ENCODE data around the gene ACACA. TPM values are rescaled to one million over a fixed set of nuclear protein-coding genes. Genes with fewer than 3 reads are reported as not detected.

The ACACA gene
- total and polyA plus RNA-seq, 2 donors (not counting 1 experiment from before 2014, with no cell fraction given), result 45.2 to 123 TPM

GRCh38 chr17:37069087-37069486 is 337.5 kb downstream of the ACACA start:
- no peaks in the 10 kb centered on the region for H3K36me3 ChIP-seq (ENCODE audit: control insufficient read depth, insufficient read depth, low read length)
- H2AFZ ChIP-seq (ENCODE audit: low read length), result no peak overlapping the region
- no peak overlapping the region for H3K4me3 ChIP-seq (replicated peaks in 1 of 4; ENCODE audit: control extremely low read depth in 1 of 4, insufficient read depth in 1 of 4, low read depth in 3 of 4, low read length in 4 of 4)
- H3K4me2 ChIP-seq (ENCODE audit: extremely low read depth, insufficient read depth, low read length), result no peak overlapping the region
- H3K27ac ChIP-seq (ENCODE audit: insufficient read depth, low read length), result no peak overlapping the region
- no peaks in the 10 kb centered on the region for H4K20me1 ChIP-seq (ENCODE audit: control insufficient read depth, extremely low read depth, insufficient read depth, low read length)
- TF ChIP-seq CTCF (conservative IDR thresholded peaks at IDR 0.05 in 1 of 2, IDR thresholded peaks at IDR 0.05 in 1 of 2; ENCODE audit: low read depth in 1 of 2, low read length in 2 of 2) (no peak), EZH2 (IDR thresholded peaks at IDR 0.05; ENCODE audit: low read length, missing control alignments) (no peak)
- H3K9me3 ChIP-seq (ENCODE audit: control insufficient read depth, insufficient read depth, low read depth, low read length), result no peaks in the 10 kb centered on the region
- H3K9ac ChIP-seq (ENCODE audit: insufficient read depth, low read length), result no peak overlapping the region
- peaks cover 11% of the 10 kb centered on the region for H3K27me3 ChIP-seq (ENCODE audit: control insufficient read depth, insufficient read depth, low read length)
- no peak for DNase-seq (ENCODE audit: low read depth in 2 of 2)
- H3K79me2 ChIP-seq (ENCODE audit: control insufficient read depth, insufficient read depth, low read length), result no peaks in the 10 kb centered on the region
- H3K4me1 ChIP-seq (ENCODE audit: control insufficient read depth, extremely low read depth, insufficient read depth, low read length), result peaks cover 6% of the 10 kb centered on the region

GRCh38 chr17:37068266-37068665 is 338.4 kb downstream of the ACACA start:
- peak overlapping the region in 1 of 4 experiments; percentile 28 for H3K4me3 ChIP-seq (replicated peaks in 1 of 4; ENCODE audit: control extremely low read depth in 1 of 4, insufficient read depth in 1 of 4, low read depth in 3 of 4, low read length in 4 of 4)
- no peak overlapping the region for H3K27ac ChIP-seq (ENCODE audit: insufficient read depth, low read length)
- H3K36me3 ChIP-seq (ENCODE audit: control insufficient read depth, insufficient read depth, low read length), result no peaks in the 10 kb centered on the region
- no peaks in the 10 kb centered on the region for H4K20me1 ChIP-seq (ENCODE audit: control insufficient read depth, extremely low read depth, insufficient read depth, low read length)
- H3K9ac ChIP-seq (ENCODE audit: insufficient read depth, low read length), result no peak overlapping the region
- peaks cover 6% of the 10 kb centered on the region for H3K4me1 ChIP-seq (ENCODE audit: control insufficient read depth, extremely low read depth, insufficient read depth, low read length)
- DNase-seq (ENCODE audit: low read depth in 2 of 2), result peak in 1 of 2 donors; percentile 67
- no peaks in the 10 kb centered on the region for H3K79me2 ChIP-seq (ENCODE audit: control insufficient read depth, insufficient read depth, low read length)
- peak overlapping the region; percentile 41 for H3K4me2 ChIP-seq (ENCODE audit: extremely low read depth, insufficient read depth, low read length)
- H3K9me3 ChIP-seq (ENCODE audit: control insufficient read depth, insufficient read depth, low read depth, low read length), result no peaks in the 10 kb centered on the region
- H2AFZ ChIP-seq (ENCODE audit: low read length), result no peak overlapping the region
- TF ChIP-seq CTCF (conservative IDR thresholded peaks at IDR 0.05 in 1 of 2, IDR thresholded peaks at IDR 0.05 in 1 of 2; ENCODE audit: low read depth in 1 of 2, low read length in 2 of 2), result no peak
- no peak for TF ChIP-seq EZH2 (IDR thresholded peaks at IDR 0.05; ENCODE audit: low read length, missing control alignments)
- peaks cover 11% of the 10 kb centered on the region for H3K27me3 ChIP-seq (ENCODE audit: control insufficient read depth, insufficient read depth, low read length)

GRCh38 chr17:37067555-37068111 is 339.0 kb downstream of the ACACA start:
- peaks cover 6% of the 10 kb centered on the region for H3K4me1 ChIP-seq (ENCODE audit: control insufficient read depth, extremely low read depth, insufficient read depth, low read length)
- H3K27me3 ChIP-seq (ENCODE audit: control insufficient read depth, insufficient read depth, low read length), result peaks cover 11% of the 10 kb centered on the region
- H3K9me3 ChIP-seq (ENCODE audit: control insufficient read depth, insufficient read depth, low read depth, low read length), result no peaks in the 10 kb centered on the region
- no peak overlapping the region for H3K9ac ChIP-seq (ENCODE audit: insufficient read depth, low read length)
- H3K4me3 ChIP-seq (replicated peaks in 1 of 4; ENCODE audit: control extremely low read depth in 1 of 4, insufficient read depth in 1 of 4, low read depth in 3 of 4, low read length in 4 of 4), result no peak overlapping the region
- H3K36me3 ChIP-seq (ENCODE audit: control insufficient read depth, insufficient read depth, low read length), result no peaks in the 10 kb centered on the region
- H3K79me2 ChIP-seq (ENCODE audit: control insufficient read depth, insufficient read depth, low read length), result no peaks in the 10 kb centered on the region
- no peak overlapping the region for H3K27ac ChIP-seq (ENCODE audit: insufficient read depth, low read length)
- no peak overlapping the region for H2AFZ ChIP-seq (ENCODE audit: low read length)
- H3K4me2 ChIP-seq (ENCODE audit: extremely low read depth, insufficient read depth, low read length), result peak overlapping the region; percentile 41
- DNase-seq (ENCODE audit: low read depth in 2 of 2), result peak; percentile 71 to 72
- H4K20me1 ChIP-seq (ENCODE audit: control insufficient read depth, extremely low read depth, insufficient read depth, low read length), result no peaks in the 10 kb centered on the region
- TF ChIP-seq CTCF (conservative IDR thresholded peaks at IDR 0.05 in 1 of 2, IDR thresholded peaks at IDR 0.05 in 1 of 2; ENCODE audit: low read depth in 1 of 2, low read length in 2 of 2) (no peak), EZH2 (IDR thresholded peaks at IDR 0.05; ENCODE audit: low read length, missing control alignments) (no peak)

Data from fibroblast of lung (primary cell).